HG02885 (cell line): ENCODE data around the gene NFATC2.

Experiments
- ATAC-seq: cut with Tn5 transposase; IDR thresholded peaks from one replicate; pipeline ENCODE4 v1.9.1; 2021; ENCODE audit warnings: mild to moderate bottlenecking; ENCODE audit not compliant: unreplicated experiment, poor library complexity

Gene NFATC2

DNA sequence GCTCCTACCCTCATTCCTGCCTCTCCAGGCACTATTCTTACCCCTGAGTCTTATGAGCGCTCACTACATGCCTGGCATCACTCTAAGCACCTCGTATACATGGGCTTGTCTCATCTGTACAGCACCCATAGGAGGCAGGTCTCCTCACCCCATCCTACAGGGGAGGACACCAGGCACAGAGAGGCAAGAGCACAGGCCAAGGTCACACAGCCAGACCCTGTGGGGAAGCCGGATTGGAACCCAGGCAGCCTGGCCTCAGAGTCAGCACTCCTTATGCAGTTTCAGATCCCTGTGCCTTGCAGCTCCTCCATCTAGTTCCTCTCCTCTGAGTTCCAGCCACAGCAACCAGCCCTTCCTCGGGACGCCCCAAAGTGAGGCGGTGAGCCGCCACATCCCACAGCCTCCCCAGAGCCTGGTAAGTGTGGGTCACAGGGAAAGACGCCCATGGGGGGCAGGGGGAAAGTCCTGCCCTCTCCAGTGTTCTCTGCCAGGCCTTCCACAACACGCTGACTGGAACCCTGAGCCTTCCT lies 103.3 kb downstream of the NFATC2 start:
- ATAC-seq: no peak

DNA sequence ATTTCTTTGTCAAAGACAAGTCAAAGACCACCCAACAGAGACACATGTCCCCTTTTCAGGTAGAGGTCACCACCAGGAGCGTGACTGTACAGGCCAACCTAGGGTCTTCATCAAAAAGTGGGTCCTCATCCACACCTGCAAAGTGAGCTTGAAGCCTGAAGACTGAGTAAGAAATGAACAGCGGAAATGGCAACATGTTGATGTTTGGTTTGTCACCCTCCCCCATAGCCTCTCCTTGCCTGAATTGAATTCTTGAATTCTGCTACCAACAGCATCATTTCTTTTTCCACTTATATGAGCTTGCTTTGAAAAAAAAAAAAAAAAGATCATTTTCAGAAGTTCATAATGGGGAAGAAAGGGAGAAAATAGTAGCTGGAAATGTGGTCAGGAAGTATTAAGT lies 104.4 kb downstream of the NFATC2 start:
- no peak for ATAC-seq

DNA sequence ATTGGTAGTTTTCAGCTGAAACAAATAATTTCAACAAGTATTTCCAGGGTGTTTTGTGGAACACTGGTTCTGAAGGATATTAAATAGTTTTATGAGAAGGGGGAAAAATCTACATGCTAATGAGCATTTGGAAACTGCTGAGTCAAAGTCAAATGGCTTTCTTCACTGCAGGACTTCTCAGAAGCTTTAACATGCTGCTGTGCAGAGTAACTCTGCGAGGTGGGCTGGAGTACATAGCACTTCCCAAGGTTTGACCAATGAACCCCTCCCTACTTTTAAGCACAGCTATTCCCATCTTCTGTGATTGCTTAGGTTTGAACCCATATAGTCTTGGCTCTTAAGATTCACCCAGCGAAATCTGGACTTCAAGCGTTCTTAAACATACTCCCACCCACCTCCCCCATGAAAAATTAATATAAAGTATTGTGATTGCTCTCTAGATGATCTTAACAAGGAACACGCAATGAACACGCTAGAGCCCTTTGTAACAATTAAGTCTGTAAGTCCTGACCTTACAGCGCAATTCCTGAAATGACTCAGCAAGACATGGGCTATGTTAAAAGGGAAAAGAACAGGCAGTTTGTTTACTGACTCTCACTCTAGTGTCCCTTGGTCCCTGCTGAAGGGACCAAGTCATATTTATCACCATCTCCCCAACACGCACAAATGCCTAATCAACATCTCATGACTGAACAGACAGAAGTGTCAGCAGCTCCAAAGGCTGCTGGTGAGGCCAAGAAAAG lies 105.2 kb downstream of the NFATC2 start:
- peak; percentile 54 for ATAC-seq

DNA sequence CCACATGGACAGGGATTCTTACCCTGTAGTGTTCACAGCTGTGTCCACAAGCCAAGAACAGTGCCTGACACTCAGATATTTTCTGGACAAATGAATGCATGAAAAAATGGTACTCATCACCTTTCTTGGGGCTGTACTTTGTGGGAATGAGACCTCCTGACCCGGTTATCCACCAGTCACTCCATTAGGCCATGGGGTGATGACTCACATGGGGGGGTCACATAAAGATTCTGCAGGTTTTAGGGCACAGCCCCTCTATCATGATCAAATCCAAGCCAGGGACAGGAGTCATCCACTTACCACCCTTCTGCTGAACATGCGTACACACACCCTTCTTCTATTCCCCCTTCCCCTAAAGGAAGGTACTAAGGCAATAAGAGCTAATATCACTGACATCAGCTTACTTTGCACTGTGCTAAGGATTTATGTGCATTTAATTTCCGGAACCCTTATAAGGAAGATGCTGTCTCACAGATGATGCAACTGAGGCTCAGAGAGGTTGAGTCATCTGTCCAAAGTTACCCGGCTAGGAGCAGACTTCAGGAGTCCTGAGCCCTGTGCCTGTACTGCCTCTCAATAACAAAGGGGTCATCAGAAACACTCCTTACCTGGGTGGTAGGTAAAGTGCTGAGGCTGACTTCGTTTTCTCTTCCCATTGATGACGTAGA lies 107.8 kb downstream of the NFATC2 start:
- ATAC-seq: no peak

DNA sequence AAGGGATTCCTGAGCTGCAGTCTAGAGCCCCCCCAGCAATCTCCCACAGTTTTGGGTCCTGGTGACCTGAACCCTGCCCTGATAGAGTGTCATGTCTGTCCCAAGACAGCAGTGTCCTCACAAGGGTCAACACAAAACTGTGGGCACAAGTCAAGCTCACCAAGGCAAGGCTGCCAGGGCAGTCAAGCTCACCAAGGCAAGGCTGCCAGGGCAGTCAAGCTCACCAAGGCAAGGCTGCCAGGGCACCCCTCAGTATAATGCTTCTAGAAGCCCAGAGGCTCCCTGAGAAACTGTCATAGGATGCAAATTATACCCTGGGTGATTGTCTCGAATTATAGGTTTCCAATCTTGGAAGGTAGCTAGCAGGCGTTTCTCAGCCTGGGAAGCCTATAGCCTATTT lies 108.5 kb downstream of the NFATC2 start:
- ATAC-seq: no peak

DNA sequence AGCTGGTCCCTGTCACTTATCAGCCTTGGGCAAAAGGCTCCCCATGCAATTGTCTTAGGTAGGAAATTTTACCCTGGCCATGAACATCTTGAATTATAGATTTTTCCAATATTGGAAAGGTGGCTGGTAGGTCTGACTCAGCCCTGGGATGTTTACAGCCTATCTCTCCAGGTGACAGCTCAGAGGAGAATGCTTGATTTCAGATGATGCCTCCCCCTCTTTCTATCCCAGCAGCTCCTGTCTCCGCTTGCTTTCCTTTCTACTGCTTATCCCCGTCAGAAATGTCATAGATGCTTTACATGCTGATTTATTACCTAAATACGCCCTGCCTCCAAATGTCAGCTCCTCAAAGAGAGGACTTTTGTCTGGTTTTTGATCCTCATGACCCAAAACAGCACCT lies 109.6 kb downstream of the NFATC2 start:
- no peak for ATAC-seq

DNA sequence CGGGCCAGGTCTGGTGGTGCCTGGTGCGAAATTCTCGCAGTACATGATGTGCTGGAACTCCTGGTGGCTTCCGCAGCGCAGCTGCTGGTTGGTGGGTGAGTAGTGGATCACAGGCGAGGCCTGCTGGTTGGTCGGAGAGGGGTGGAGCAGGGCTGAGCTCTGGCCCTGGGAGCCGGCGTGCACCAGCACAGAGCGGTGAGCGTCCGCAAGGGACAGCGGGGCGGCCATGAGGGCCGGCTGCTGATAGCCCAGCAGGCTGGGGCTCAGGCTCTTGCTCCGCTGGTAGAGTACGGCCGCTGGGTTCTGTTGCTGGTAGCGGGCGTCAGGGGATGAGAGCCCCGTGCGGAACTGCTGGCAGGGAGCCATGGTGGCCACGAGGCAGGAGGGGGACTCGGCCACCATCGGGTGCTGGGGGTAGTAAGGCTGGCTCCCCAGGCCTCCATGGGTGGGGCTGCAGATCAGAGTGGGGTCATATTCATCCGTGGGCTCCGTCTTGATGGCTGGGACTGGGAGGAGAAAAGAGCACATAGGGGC lies 110.2 kb downstream of the NFATC2 start:
- no peak for ATAC-seq

DNA sequence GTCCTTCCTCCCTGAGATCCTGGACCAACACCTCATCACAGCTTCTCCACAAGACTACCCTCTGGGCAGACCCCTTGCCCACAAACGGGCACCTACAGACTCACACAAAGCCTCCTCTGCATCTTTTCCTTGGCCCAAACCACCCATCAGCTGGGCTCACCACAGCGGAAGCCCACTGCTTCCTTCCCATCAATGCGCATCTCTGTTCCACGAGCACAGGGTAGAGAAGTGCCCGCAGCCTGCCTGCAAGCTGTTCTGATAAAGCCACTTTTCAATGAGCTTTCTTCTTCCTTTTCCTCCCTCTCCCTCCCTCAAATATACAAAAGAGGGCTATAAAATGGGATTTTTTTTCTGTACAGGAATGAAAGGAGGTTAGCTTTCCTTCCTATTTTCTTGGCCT lies 111.2 kb downstream of the NFATC2 start:
- no peak for ATAC-seq

DNA sequence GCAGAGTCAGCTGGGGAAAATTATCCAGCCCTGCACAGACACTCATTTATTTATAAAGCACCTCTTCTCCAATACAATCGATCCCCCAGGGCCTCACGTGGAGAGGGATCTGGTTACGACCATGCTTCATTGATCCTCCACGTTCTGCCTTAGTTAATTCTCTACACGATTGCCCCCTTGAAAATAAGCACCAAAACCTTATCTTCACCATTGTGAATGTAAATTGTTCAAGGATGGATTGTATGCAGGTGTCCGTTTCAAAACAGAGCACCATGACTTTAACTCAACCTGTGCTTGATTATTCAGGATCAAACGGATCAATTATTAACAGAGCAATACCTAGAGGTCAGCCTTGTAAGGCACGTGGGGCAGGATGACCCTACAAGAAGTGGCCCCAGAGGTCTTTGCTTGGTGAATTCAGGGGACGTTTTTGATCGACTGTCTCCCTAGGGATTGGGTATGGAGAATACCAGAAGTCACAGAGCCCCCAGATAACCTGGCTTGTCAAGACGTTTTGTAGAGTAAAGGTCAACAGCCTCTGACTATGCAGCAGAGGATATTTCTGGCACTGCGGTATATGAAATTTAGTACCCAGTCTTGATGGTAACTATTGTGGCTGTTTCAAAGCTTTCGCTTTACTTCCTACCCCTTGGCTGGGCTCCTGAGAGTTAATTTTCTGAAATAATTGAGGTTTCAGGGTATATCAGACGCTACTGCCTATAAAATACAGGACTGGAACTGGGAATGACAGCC lies 112.1 kb downstream of the NFATC2 start:
- ATAC-seq: no peak

DNA sequence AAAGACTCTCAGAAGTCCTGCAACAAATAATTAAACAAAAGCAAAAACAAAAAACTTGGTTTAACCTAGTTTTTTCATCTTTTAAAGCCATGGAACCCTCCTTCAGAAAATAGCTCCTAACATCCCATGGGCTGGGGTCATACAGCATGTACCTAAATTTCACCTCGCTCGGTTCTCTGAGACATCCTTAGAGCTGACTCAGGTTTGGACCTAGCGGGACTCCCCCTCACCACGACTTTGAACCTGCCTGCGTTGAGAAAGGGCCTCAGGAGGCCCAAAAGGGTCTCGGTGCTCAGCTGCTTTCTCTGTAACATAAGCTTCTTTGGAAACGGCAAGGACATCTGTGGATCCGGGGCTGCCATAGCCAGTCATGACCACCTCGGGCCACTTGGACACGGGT lies 112.8 kb downstream of the NFATC2 start:
- no peak for ATAC-seq

DNA sequence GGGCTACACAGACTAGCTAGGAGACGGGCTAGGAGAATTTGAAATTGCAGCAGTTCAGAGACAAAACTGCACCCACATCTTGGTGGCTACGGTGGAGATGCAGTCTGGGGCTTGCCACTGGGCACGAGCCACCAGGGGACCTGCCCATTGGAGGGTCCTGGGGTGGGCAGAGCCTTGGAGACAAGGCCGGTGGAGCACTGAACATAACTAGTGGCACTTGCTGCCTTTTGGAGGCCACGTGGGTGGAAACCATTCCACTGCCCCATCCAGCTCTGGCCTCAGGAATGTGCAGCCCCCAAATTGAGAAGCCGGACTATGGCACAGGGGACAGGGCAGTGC lies 113.4 kb downstream of the NFATC2 start:
- ATAC-seq: no peak

DNA sequence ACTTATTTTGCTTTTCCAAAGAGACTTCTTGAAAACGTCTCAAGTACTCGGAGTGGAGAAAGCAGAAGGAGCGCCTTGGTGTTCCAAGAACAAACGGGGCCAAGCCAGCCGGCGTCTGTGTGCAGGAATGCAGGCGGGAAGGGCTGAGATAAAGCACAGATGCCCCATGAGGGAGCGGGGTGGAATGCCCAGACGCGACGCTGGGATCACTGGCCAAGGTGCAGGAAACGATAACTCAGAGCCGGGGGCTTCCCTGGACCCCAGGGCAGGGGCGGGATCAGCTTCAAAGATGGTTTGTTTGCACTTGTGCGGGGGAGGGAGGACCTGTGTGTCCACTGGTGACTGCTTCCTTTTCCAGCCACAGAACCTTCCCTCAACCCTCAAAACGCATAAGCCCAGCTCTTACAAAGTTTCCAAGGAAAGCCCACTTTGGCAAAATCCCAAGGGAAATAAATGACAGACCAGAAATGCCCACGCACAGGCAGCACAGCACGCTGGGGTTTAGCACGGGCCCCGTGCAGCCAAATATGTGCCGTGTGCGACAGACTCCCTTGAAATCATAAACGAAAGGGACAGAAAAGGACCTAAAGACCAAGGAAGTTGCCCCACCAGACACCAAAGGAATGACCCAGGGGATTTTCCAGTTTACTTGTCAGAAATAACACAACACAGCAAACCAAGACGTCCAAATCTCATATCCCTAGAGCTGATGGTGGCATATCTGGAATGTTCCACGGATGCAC lies 113.9 kb downstream of the NFATC2 start:
- ATAC-seq: no peak

DNA sequence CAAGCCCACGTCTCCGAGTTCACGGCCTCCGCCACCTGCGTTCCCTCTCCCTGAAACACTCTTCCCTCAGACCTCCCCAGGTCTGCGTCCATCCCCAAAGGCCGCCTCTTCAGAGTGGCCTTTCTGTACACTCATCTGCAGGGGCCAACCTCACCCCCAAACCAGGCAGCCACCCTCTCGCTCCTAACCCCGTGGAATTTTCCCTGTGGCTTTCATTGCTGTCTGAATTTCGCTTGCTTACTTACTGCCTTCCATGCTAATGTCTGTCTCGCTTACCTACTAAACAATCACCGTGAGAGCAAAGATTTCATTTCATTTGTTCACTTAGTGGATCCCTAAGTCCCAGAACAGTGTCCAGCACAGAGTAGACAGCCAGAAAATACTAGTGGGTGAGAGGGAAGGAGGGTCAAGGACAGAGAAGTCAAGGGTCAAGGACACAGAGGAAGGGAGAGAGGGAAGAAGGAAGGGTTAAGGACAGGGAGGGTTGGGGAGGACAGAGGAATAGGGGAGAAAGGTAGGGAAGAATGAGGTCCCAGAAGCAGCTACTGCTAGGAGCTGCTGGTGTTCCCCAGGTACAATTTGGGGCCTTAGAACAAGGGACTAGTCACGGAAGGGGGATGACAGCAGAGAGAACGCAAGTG lies 114.7 kb downstream of the NFATC2 start:
- ATAC-seq: no peak

DNA sequence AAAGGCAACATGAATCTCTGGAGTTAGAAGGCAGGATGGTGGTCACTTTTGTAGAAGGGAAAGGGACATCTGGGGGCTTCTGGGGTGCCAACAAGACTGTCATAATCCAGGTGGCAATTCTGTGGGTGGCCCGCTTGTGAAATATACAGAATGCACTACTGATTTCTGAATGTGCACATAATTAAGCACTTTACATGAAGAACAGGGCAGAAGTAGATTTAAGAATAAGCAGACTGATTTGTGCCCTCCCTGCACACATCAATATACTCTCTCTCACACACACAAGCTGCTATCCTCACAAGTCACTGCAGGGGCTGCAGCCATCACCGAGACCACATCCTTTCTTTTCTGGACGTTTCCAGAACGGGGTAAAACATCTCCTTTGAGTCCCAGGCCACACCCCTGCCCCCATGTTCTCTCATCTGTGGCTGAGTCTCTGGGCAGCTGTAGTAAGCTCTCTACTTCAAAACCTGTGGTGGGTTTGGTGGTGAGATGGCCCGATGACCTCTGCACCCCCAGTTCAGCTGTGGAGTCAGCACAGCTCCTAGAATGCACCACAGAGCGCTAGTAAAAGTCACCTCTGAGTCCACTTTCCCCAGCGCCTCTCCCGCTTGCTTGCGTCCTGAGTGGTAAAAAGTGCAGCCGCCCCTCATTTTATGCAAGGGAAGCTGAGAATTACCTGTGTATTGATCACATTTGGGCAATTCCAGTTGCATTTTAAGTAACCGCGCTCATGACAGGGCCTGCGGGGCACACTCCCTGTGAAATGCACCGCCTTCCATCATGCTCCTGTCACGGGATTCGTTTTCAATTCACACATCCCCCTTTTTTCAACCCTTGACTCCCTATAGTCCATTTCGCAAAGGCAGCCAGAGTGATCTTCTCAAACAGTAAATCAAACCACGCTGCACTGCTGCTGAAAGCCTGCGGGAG lies 115.5 kb downstream of the NFATC2 start:
- ATAC-seq: no peak

DNA sequence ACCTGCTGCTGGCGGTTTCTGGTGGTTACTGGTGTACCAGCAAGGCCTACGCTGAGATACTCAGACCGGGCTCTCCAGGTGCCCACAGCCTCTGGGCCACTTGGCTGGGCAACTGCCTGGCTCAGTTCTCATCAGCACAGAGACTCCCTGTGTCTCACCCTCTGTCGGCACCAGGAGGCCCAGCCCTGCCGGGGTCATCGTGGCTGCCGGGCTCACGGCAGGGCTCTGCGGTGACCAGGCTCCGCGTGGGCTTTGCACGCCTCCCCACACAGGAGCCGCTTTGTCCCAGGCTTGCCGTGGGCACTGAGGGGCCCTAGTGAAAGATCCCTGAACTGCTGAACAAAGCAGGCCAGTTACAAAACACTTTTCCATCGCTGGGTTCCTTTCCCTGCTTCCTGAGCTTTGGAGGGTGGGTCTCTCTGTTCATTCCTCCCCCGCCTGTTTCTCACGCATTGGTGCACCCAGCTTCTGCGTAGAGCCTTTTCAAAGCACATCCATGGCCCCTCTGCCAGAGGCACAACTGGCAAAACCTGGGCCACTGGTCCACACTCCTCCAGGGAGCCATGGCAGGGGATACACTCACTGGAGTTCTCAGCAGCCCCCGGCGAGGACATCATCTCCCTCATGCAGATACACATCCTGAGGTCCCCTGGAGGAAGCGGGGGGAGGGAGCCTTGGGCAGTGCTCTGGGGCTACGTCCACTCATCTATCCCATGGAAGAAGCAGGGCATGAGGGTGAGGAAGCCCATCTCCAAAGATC lies 117.0 kb downstream of the NFATC2 start:
- ATAC-seq: no peak

DNA sequence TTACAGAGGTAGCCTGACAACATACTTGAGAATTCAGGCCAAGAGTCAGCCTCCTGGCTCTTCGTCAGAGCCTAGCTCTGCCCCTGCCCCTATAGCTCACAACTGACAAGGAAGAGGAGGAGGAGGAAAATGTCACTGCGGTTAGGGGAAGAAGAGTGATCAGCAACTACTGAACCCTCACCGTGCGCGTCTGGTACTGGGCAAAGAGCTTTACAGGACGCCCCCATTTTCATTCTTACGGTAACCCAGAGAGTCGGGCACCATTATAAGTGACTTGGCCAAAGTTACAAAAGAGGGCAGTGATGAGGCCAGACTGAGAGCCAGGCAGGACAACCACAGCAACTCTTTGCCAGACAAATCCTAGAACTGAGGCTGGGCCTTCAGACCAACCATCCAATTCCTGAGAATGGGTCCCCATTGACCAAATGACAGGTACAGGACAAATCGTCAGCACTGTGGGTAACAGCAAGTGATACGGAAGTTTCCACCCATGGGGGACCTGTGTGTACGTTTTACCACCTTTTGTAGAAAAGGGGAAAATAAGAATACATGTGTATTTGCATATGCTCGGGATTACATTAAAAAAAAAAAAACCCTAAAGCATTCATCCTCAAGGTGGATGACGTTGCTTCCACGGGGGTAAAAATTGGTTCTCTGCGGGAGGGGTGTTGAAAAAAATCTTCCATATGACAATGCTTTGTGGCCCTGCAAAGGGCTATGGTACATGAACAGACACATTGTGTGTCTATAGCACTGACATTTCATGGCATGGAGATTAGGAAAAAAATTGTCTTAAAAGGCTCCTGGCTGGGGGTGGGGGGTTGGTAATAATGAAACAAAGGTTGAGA lies 118.0 kb downstream of the NFATC2 start:
- ATAC-seq: no peak

DNA sequence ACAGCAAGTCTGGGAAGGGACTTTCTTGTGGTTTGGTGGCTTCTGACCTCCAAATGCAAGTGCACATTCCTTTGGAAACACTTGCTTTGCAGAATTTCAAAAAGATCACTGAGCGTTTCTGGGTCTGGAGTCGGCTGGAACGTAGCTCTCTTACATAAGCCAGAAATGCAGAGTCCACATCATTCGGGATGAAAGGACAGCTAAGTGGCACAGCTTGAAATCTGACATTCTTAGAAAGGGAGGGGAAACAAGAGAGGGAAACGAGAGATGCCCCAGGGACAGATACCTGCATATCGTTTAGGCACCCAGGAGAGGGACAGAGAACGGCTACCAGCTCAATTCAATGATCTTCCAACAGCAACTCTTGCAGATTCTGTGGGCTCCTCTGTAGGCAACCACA lies 118.7 kb downstream of the NFATC2 start:
- no peak for ATAC-seq
